ENCODE results near the gene NFIB. TPM values are rescaled to one million over a fixed set of nuclear protein-coding genes. Genes with fewer than 3 reads are reported as not detected.

Gene NFIB
- total and polyA plus RNA-seq, 2 of the 8 experiments (the other 6 are each of a cell fraction or from before 2014, with no cell fraction given), result 2.6 to 13.1 TPM

GRCh38 chr9:14314929-14315874, 1.3 kb upstream of the NFIB start (continued):
- TF ChIP-seq JUN (IDR thresholded peaks at IDR 0.05; ENCODE audit: low read depth, low read length), result no peak
- no peak for TF ChIP-seq POU5F1 (IDR thresholded peaks at IDR 0.05; ENCODE audit: low read depth, low read length)
- no peak for TF ChIP-seq TEAD4 (IDR thresholded peaks at IDR 0.05; ENCODE audit: low read depth, low read length)
- TF ChIP-seq SIX5 (IDR thresholded peaks at IDR 0.05; ENCODE audit: low read depth, low read length), result no peak
- TF ChIP-seq HDAC6 (IDR thresholded peaks at IDR 0.05; ENCODE audit: low read depth, low read length), result no peak
- TF ChIP-seq SRF (IDR thresholded peaks at IDR 0.05; ENCODE audit: low read depth, low read length), result no peak
- TF ChIP-seq SUZ12 (IDR thresholded peaks at IDR 0.05; ENCODE audit: low read length), result no peak
- no peak for TF ChIP-seq RAD21 (IDR thresholded peaks at IDR 0.05 in 1 of 2, conservative IDR thresholded peaks at IDR 0.05 in 1 of 2; ENCODE audit: low read depth in 2 of 2, low read length in 2 of 2)
- TF ChIP-seq KDM1A (IDR thresholded peaks at IDR 0.05; ENCODE audit: borderline replicate concordance, low read length), result no peak; the same call in 1 of the 2 replicates
- no peak for TF ChIP-seq BCL11A (IDR thresholded peaks at IDR 0.05; ENCODE audit: low read depth in 2 of 2, low read length in 2 of 2)
- TF ChIP-seq KDM5A (IDR thresholded peaks at IDR 0.05; ENCODE audit: low read length), result no peak
- TF ChIP-seq ZNF274 (IDR thresholded peaks at IDR 0.05; ENCODE audit: borderline replicate concordance, extremely low read depth, low read length), result no peak
- peak; percentile 15 for TF ChIP-seq TAF7 (optimal IDR thresholded peaks at IDR 0.05; ENCODE audit: borderline replicate concordance, low read depth, low read length)
- TF ChIP-seq, protein P1, sequence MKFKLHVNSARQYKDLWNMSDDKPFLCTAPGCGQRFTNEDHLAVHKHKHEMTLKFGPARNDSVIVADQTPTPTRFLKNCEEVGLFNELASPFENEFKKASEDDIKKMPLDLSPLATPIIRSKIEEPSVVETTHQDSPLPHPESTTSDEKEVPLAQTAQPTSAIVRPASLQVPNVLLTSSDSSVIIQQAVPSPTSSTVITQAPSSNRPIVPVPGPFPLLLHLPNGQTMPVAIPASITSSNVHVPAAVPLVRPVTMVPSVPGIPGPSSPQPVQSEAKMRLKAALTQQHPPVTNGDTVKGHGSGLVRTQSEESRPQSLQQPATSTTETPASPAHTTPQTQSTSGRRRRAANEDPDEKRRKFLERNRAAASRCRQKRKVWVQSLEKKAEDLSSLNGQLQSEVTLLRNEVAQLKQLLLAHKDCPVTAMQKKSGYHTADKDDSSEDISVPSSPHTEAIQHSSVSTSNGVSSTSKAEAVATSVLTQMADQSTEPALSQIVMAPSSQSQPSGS (IDR thresholded peaks at IDR 0.05; ENCODE audit: low read length), result no peak
- peak; percentile 25 to 42; a peak in 1 of 4 replicates for TF ChIP-seq HDAC2 (IDR thresholded peaks at IDR 0.05; ENCODE audit: borderline replicate concordance in 1 of 2, low read depth in 2 of 2, low read length in 2 of 2)
- no peak for TF ChIP-seq SP1 (IDR thresholded peaks at IDR 0.05; ENCODE audit: low read depth, low read length)
- no peak for TF ChIP-seq JUND (IDR thresholded peaks at IDR 0.05; ENCODE audit: low read length)
- no peak for TF ChIP-seq RNF2 (IDR thresholded peaks at IDR 0.05; ENCODE audit: borderline replicate concordance, low read depth, low read length, missing control alignments, poor library complexity, severe bottlenecking)
- no peak for TF ChIP-seq EZH2 (IDR thresholded peaks at IDR 0.05; ENCODE audit: low read depth, low read length, severe bottlenecking)
- TF ChIP-seq GTF2F1 (IDR thresholded peaks at IDR 0.05; ENCODE audit: borderline replicate concordance, low read depth, low read length), result no peak
